PC-9 (cell line): ENCODE data around the gene HGF. TPM values are rescaled to one million over a fixed set of nuclear protein-coding genes. Genes with fewer than 3 reads are reported as not detected.

Source experiments
- BruUV-seq: library from RNA; stranded (reverse); fragments of 400-500 nt; replicated peaks from 2 replicates; lab custom pipeline; 2021; lab: Mats Ljungman, UMichigan
- CTCF ChIA-PET: fragments of 300-600 bp; sonication (Branson Sonifier 250); formaldehyde crosslinking; loops from one replicate; lab custom pipeline; 2022; ENCODE audit warnings: antibody characterized with exemption; lab: Charles Lee
- POLR2A ChIA-PET: fragments of 300-600 bp; sonication (Branson Sonifier 250); formaldehyde crosslinking; loops from one replicate; lab custom pipeline; 2022; ENCODE audit warnings: antibody characterized with exemption; ENCODE audit not compliant: unreplicated experiment; lab: Charles Lee
- DNase-seq, 2 experiments: peaks; one replicate each; pipeline versions ENCODE4 v3.0.0 to v3.0.0-alpha.2; 2015 to 2022; ENCODE audit warnings: mixed read lengths in 1 of 2
- H2AFZ ChIP-seq: fragments of 200-600 bp; sonication (generic); 2 replicates; pipeline ENCODE4 v1.8.1; 2017; ENCODE audit warnings: antibody characterized with exemption
- H3F3A ChIP-seq: fragments of 200-600 bp; sonication (generic); 2 replicates; pipeline ENCODE4 v1.8.1; 2017; ENCODE audit warnings: antibody characterized with exemption, mild to moderate bottlenecking, low read depth; ENCODE audit not compliant: insufficient read depth
- H3K27ac ChIP-seq: fragments of 200-600 bp; sonication (generic); 2 replicates; pipeline ENCODE4 v1.6.1; 2016; ENCODE audit warnings: mixed run types
- H3K27me3 ChIP-seq: fragments of 200-600 bp; sonication (generic); 2 replicates; pipeline ENCODE4 v1.6.1; 2016; ENCODE audit warnings: low read depth, mixed run types; ENCODE audit not compliant: insufficient read depth
- H3K36me3 ChIP-seq: fragments of 200-600 bp; sonication (generic); 2 replicates; pipeline ENCODE4 v1.6.1; 2016; ENCODE audit warnings: low read depth, mixed run types
- H3K4me1 ChIP-seq: fragments of 200-600 bp; sonication (generic); replicated peaks from 2 replicates; pipeline ENCODE4 v1.6.1; 2016; ENCODE audit warnings: mixed run types; ENCODE audit not compliant: insufficient read depth
- H3K4me2 ChIP-seq: fragments of 200-600 bp; sonication (generic); 2 replicates; pipeline ENCODE4 v1.6.1; 2017; ENCODE audit warnings: mixed run types
- H3K4me3 ChIP-seq: fragments of 200-600 bp; sonication (generic); 2 replicates; pipeline ENCODE4 v1.6.1; 2016; ENCODE audit warnings: mixed run types
- H3K79me2 ChIP-seq: fragments of 200-600 bp; sonication (generic); 2 replicates; pipeline ENCODE4 v1.6.1; 2017; ENCODE audit warnings: low read depth, mixed run types
- H3K9me2 ChIP-seq: fragments of 200-600 bp; sonication (generic); 2 replicates; pipeline ENCODE4 v1.8.1; 2017; ENCODE audit warnings: mild to moderate bottlenecking; ENCODE audit not compliant: insufficient read depth
- H3K9me3 ChIP-seq: fragments of 200-600 bp; sonication (generic); 2 replicates; pipeline ENCODE4 v1.8.1; 2016; ENCODE audit warnings: low read depth; ENCODE audit not compliant: insufficient read depth
- H4K20me1 ChIP-seq: fragments of 200-600 bp; sonication (generic); 2 replicates; pipeline ENCODE4 v1.8.1; 2017; ENCODE audit not compliant: insufficient read depth
- CTCF ChIP-seq: fragments of 200-600 bp; sonication (generic); conservative IDR thresholded peaks from 2 replicates; pipeline ENCODE4 v1.6.1; 2017; ENCODE audit warnings: mixed run types, antibody characterized with exemption, mild to moderate bottlenecking, moderate library complexity
- EZH2 ChIP-seq: fragments of 200-600 bp; sonication (generic); IDR thresholded peaks from 2 replicates; pipeline ENCODE4 v1.8.0; 2017; ENCODE audit warnings: antibody characterized with exemption, low read depth
- intact Hi-C: fragments of 100-400 bp; cut with micrococcal nuclease; formaldehyde crosslinking; loops from one replicate; pipeline ENCODE4 v1.10.0; 2022; ENCODE audit not compliant: unreplicated experiment
- total RNA-seq: library from RNA; stranded (reverse); gene quantifications from 2 replicates; pipeline ENCODE4 v1.2.3, GENCODE V29; 2021

The HGF gene
- total RNA-seq, 1 experiment from 2014 or later: not detected

GRCh38 chr7:81721437-81721836 lies 48.4 kb downstream of the HGF start:
- H3K9me3 ChIP-seq: no peaks in the 10 kb centered on the region
- H3K27me3 ChIP-seq: no peaks in the 10 kb centered on the region
- DNase-seq: no peak
- H2AFZ ChIP-seq: no peak overlapping the region
- POLR2A ChIA-PET: no interaction called here
- H3K4me1 ChIP-seq: no peaks in the 10 kb centered on the region
- H3K79me2 ChIP-seq: no peaks in the 10 kb centered on the region
- H3K9me2 ChIP-seq: no peaks in the 10 kb centered on the region
- no peaks in the 10 kb centered on the region for H4K20me1 ChIP-seq
- H3K27ac ChIP-seq: no peak overlapping the region
- CTCF ChIA-PET: no interaction called here
- no peaks in the 10 kb centered on the region for H3K36me3 ChIP-seq
- no peak for TF ChIP-seq EZH2
- intact Hi-C loops: no loop called here
- H3F3A ChIP-seq: no peaks in the 10 kb centered on the region
- BruUV-seq: no TSS peak
- no peak overlapping the region for H3K4me2 ChIP-seq
- H3K4me3 ChIP-seq: no peak overlapping the region

- Histone ChIP-seq H3K79me2 (no peaks in the 10 kb centered on the region), H3K36me3 (no peaks in the 10 kb centered on the region), H3K4me2 (no peak overlapping the region), H3K4me3 (no peak overlapping the region), H3K27ac (no peak overlapping the region), H3K4me1 (no peaks in the 10 kb centered on the region), H3K9me2 (no peaks in the 10 kb centered on the region), H3F3A (no peaks in the 10 kb centered on the region), H2AFZ (no peak overlapping the region), H3K27me3 (no peaks in the 10 kb centered on the region), H4K20me1 (no peaks in the 10 kb centered on the region), H3K9me3 (no peaks in the 10 kb centered on the region)
- ChIA-PET POLR2A (interaction anchor here (0.5 kb wide), 1 partner anchor 216 kb away, joined by 4 read pairs; no protein-coding TSS in a partner anchor), CTCF (no interaction called here)
- intact Hi-C loops: no loop called here
- no peak for TF ChIP-seq EZH2
- TF ChIP-seq CTCF: no peak
- BruUV-seq: no TSS peak
- no peak for DNase-seq
Observed at GRCh38 chr7:81719865-81720264, 50.0 kb downstream of the HGF start.

- ChIA-PET POLR2A (no interaction called here), CTCF (no interaction called here)
- peak in 1 of 2 experiments; percentile 12 for DNase-seq
- TF ChIP-seq EZH2 (no peak), CTCF (peak; percentile 31; the same call in 1 of the 2 replicates)
- Histone ChIP-seq H3K27ac (no peak overlapping the region), H3K4me3 (no peak overlapping the region), H2AFZ (no peak overlapping the region), H3F3A (no peaks in the 10 kb centered on the region), H3K4me2 (no peak overlapping the region), H3K4me1 (no peaks in the 10 kb centered on the region), H3K79me2 (no peaks in the 10 kb centered on the region), H3K9me3 (no peaks in the 10 kb centered on the region), H4K20me1 (no peaks in the 10 kb centered on the region), H3K9me2 (no peaks in the 10 kb centered on the region), H3K27me3 (no peaks in the 10 kb centered on the region), H3K36me3 (no peaks in the 10 kb centered on the region)
- intact Hi-C loops: loop anchor here (1.0 to 2.0 kb wide), 2 partner anchors 217 to 301 kb away; no protein-coding TSS in a partner anchor
- BruUV-seq: no TSS peak
Observed at GRCh38 chr7:81715984-81716588, 53.8 kb downstream of the HGF start.
